K562 (cell line): Measurements from ENCODE around the gene CLDN14. TPM values are rescaled to one million over a fixed set of nuclear protein-coding genes. Genes with fewer than 3 reads are reported as not detected.

Experiments
- BRD4 ChIP-seq: fragments of 200-600 bp; sonication (generic); IDR thresholded peaks from 2 replicates; pipeline ENCODE4 v1.6.1; 2017; ENCODE audit warnings: inconsistent platforms
- CHD4 ChIP-seq: fragments of 200-600 bp; sonication (generic); IDR thresholded peaks from 3 replicates; pipeline ENCODE4 v1.6.1; 2012; ENCODE audit warnings: low read depth, mild to moderate bottlenecking, mixed read lengths, low read length, inconsistent platforms; ENCODE audit not compliant: insufficient read depth, insufficient replicate concordance, poor library complexity, severe bottlenecking
- ELF1 ChIP-seq: fragments of 200-800 bp; sonication (Bioruptor generic); IDR thresholded peaks from 2 replicates; pipeline ENCODE4 v1.6.1; 2016; ENCODE audit warnings: missing genetic modification characterization, missing compliant biosample characterization
- ETV1 ChIP-seq: fragments of 450-650 bp; conservative IDR thresholded peaks from 2 replicates; pipeline ENCODE4 v1.6.1; 2016; ENCODE audit warnings: missing genetic modification characterization, control low read depth, low read depth, missing compliant biosample characterization
- HBP1 ChIP-seq: fragments of 450-650 bp; formaldehyde crosslinking; IDR thresholded peaks from 2 replicates; pipeline ENCODE4 v1.4.0; 2022; ENCODE audit warnings: missing genetic modification characterization
- JUNB ChIP-seq: fragments of 450-650 bp; formaldehyde crosslinking; conservative IDR thresholded peaks from 2 replicates; pipeline ENCODE4 v1.4.0; 2020; ENCODE audit warnings: mild to moderate bottlenecking
- KHSRP ChIP-seq: fragments of 450-650 bp; IDR thresholded peaks from 2 replicates; pipeline ENCODE4 v1.6.1; 2017
- MBD2 ChIP-seq: sonication (generic); IDR thresholded peaks from 2 replicates; pipeline ENCODE4 v1.6.1; 2016; ENCODE audit warnings: low read depth, borderline replicate concordance
- MCM3 ChIP-seq: fragments of 450-650 bp; IDR thresholded peaks from 2 replicates; pipeline ENCODE4 v1.6.1; 2016
- PHF20 ChIP-seq: fragments of 450-650 bp; IDR thresholded peaks from 2 replicates; pipeline ENCODE4 v1.6.1; 2018; ENCODE audit not compliant: partially characterized antibody
- POLR2AphosphoS5 ChIP-seq: IDR thresholded peaks from 2 replicates; pipeline ENCODE4 v1.6.1; 2011; ENCODE audit warnings: mild to moderate bottlenecking, low read depth, low read length, moderate library complexity; ENCODE audit not compliant: control insufficient read depth, insufficient read depth
- RNF2 ChIP-seq: sonication (generic); IDR thresholded peaks from 2 replicates; pipeline ENCODE4 v1.6.1; 2016
- THRAP3 ChIP-seq: fragments of 450-650 bp; IDR thresholded peaks from 2 replicates; pipeline ENCODE4 v1.6.1; 2016; ENCODE audit warnings: mild to moderate bottlenecking, inconsistent platforms, borderline replicate concordance
- TOE1 ChIP-seq, 2 experiments: fragments of 450-650 bp in 1 of 2; sonication (generic) in 1 of 2; formaldehyde crosslinking in 1 of 2; IDR thresholded peaks; 2 replicates each; pipeline versions ENCODE4 v1.7.1 to v1.8.0; 2016 to 2022; ENCODE audit warnings: borderline replicate concordance in 2 of 2, mild to moderate bottlenecking in 2 of 2, antibody characterized with exemption in 1 of 2, inconsistent platforms in 1 of 2, low read depth in 1 of 2, missing genetic modification reagents in 1 of 2, moderate library complexity in 1 of 2
- ZBTB33 ChIP-seq: sonication (generic); formaldehyde crosslinking; IDR thresholded peaks from 2 replicates; pipeline ENCODE4 v1.8.1; 2023; ENCODE audit warnings: mild to moderate bottlenecking, missing genetic modification reagents
- ZFP1 ChIP-seq: fragments of 450-650 bp; formaldehyde crosslinking; IDR thresholded peaks from 2 replicates; pipeline ENCODE4 v1.4.0; 2020; ENCODE audit warnings: mild to moderate bottlenecking, mixed read lengths
- ZNF165 ChIP-seq: fragments of 250-450 bp; sonication (Bioruptor Pico); IDR thresholded peaks from 2 replicates; pipeline ENCODE4 v1.4.0; 2020; ENCODE audit warnings: borderline replicate concordance
- polyA plus RNA-seq, 8 experiments: library from polyadenylated mRNA; depleted of rRNA in 4 of 8; stranded (reverse) in 5 of 8; unstranded in 3 of 8; fragments of >200 nt; fragmentation: Nextera tagmentation in 2 of 8; fragmentation: Illumina TruSeq in 1 of 8; extraction: Ambion mirVana in 2 of 8; extraction: Trizol in 1 of 8; gene quantifications; 2 replicates each; pipeline versions ENCODE4 v1.2.1 to v1.2.3, GENCODE V29; 2011 to 2014; ENCODE audit warnings: inconsistent platforms in 1 of 8, missing spikeins in 1 of 8
- total RNA-seq, 7 experiments: library from RNA; depleted of rRNA in 6 of 7; stranded (reverse); fragments of >200 nt in 6 of 7; fragmentation: Illumina TruSeq in 2 of 7; extraction: Trizol in 2 of 7; gene quantifications; 2 replicates each; pipeline versions ENCODE4 v1.2.1 to v1.2.3, GENCODE V29; 2011 to 2021; ENCODE audit warnings: low replicate concordance in 1 of 7
- TF ChIP-seq, protein P1 (sequence below): fragments of 450-650 bp; IDR thresholded peaks from 2 replicates; pipeline ENCODE4 v1.6.1; 2016; ENCODE audit warnings: missing biosample characterization, missing genetic modification characterization
- TF ChIP-seq, protein P2 (sequence below), 2 experiments: fragments of 450-650 bp in 1 of 2; IDR thresholded peaks; 2 replicates each; pipeline ENCODE4 v1.6.1; 2011 to 2017; ENCODE audit warnings: low read depth in 2 of 2, antibody characterized with exemption in 1 of 2, borderline replicate concordance in 1 of 2, low read length in 1 of 2, mild to moderate bottlenecking in 1 of 2, mixed read lengths in 1 of 2; ENCODE audit not compliant: control insufficient read depth in 1 of 2

The CLDN14 gene
- total and polyA plus RNA-seq, 9 of the 15 experiments (the other 6 are each of a cell fraction or from before 2014, with no cell fraction given): not detected

DNA sequence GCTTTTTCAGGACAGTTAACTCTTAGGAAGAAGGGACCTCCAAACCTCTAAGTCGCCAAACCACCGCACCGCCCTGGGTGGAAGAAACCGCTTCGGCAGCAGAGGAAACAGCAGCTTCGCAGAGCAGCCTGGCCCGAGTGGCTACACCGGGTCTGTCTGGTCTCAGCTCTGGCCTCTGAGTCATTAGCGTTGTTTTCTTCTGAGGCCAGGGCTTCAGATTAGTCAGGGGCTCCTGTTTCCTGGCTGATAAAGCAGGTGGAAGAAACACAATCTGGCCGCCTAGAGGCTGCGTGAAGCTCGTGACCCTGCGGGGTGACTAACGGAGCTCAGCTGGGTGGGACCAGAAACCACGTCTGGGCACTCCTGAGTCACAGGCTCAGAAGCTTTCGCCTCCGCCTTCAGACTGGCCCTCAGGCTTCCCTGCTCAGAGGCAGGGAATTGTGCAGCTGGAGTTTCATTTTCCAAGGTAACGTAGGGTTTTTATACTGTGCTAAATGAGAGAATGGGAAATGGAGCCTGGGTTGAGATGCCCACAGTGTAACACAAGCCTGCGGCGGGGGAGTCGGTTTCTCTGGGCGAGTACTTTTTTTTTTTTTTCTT lies 49.9 kb downstream of the CLDN14 start (continued):
- TF ChIP-seq JUNB (CRISPR knock-in tag) (peak; percentile 84), CHD4 (no peak), HBP1 (CRISPR knock-in tag) (no peak), ELF1 (0 out of 2 replicates have a peak, but pooled peaks have one; percentile 43), POLR2AphosphoS5 (peak; percentile 98), KHSRP (no peak), BRD4 (no peak), ZBTB33 (peak; percentile 75), RNF2 (peak; percentile 97), PHF20 (peak; percentile 57), MBD2 (peak; percentile 89), ETV1 (peak; percentile 99), THRAP3 (no peak), ZNF165 (no peak), ZFP1 (CRISPR knock-in tag) (no peak), MCM3 (no peak), TOE1 (IDR thresholded peaks at IDR 0.05; ENCODE audit: borderline replicate concordance) (peak; percentile 96), TOE1 (CRISPR knock-in tag; IDR thresholded peaks at IDR 0.05; ENCODE audit: borderline replicate concordance, low read depth) (no peak)
- TF ChIP-seq, protein P1, sequence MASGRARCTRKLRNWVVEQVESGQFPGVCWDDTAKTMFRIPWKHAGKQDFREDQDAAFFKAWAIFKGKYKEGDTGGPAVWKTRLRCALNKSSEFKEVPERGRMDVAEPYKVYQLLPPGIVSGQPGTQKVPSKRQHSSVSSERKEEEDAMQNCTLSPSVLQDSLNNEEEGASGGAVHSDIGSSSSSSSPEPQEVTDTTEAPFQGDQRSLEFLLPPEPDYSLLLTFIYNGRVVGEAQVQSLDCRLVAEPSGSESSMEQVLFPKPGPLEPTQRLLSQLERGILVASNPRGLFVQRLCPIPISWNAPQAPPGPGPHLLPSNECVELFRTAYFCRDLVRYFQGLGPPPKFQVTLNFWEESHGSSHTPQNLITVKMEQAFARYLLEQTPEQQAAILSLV: no peak
- TF ChIP-seq, protein P2, sequence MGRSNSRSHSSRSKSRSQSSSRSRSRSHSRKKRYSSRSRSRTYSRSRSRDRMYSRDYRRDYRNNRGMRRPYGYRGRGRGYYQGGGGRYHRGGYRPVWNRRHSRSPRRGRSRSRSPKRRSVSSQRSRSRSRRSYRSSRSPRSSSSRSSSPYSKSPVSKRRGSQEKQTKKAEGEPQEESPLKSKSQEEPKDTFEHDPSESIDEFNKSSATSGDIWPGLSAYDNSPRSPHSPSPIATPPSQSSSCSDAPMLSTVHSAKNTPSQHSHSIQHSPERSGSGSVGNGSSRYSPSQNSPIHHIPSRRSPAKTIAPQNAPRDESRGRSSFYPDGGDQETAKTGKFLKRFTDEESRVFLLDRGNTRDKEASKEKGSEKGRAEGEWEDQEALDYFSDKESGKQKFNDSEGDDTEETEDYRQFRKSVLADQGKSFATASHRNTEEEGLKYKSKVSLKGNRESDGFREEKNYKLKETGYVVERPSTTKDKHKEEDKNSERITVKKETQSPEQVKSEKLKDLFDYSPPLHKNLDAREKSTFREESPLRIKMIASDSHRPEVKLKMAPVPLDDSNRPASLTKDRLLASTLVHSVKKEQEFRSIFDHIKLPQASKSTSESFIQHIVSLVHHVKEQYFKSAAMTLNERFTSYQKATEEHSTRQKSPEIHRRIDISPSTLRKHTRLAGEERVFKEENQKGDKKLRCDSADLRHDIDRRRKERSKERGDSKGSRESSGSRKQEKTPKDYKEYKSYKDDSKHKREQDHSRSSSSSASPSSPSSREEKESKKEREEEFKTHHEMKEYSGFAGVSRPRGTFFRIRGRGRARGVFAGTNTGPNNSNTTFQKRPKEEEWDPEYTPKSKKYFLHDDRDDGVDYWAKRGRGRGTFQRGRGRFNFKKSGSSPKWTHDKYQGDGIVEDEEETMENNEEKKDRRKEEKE (IDR thresholded peaks at IDR 0.05; ENCODE audit: borderline replicate concordance in 1 of 2, control insufficient read depth in 1 of 2, low read depth in 2 of 2, low read length in 1 of 2): peak in 1 of 2 experiments; percentile 90; a peak in 2 of 4 replicates
